Endothelial cell of umbilical vein (primary cell): ENCODE measurements around the gene OR2AE1. TPM values are rescaled to one million over a fixed set of nuclear protein-coding genes. Genes with fewer than 3 reads are reported as not detected.

Source experiments
- BruUV-seq: library from RNA; stranded (reverse); fragments of 400-500 nt; replicated peaks from 2 replicates; lab custom pipeline; 2021; lab: Mats Ljungman, UMichigan
- CTCF ChIA-PET: fragments of 300-600, 350-600 bp; sonication (Branson Sonifier 250); formaldehyde crosslinking; loops from one replicate; lab custom pipeline; 2021; ENCODE audit warnings: antibody characterized with exemption, inconsistent platforms; lab: Charles Lee
- POLR2A ChIA-PET: fragments of 300-600, 350-600 bp; sonication (Branson Sonifier 250); formaldehyde crosslinking; loops from one replicate; lab custom pipeline; 2021; ENCODE audit warnings: antibody characterized with exemption, inconsistent platforms; lab: Charles Lee
- DNase-seq: peaks from one replicate; pipeline ENCODE4 v3.0.0-alpha.2; 2011; ENCODE audit warnings: low read depth, low spot score
- FAIRE-seq: peaks from 2 replicates; lab custom pipeline; 2011; peaks lifted over from hg19 to GRCh38; lab: Jason Lieb, UNC
- H2AFZ ChIP-seq: 2 replicates; pipeline ENCODE4 v1.6.0; 2012; ENCODE audit warnings: low read depth, low read length, control low read depth, inconsistent platforms
- H3K27ac ChIP-seq: 2 replicates; pipeline ENCODE4 v1.5.1; 2011; ENCODE audit warnings: low read depth, mild to moderate bottlenecking, control low read depth, low read length, moderate library complexity; ENCODE audit not compliant: insufficient read depth
- H3K27me3 ChIP-seq, 2 experiments: 2 replicates each; pipeline versions ENCODE4 v1.6.0 to v1.6.1; 2011; ENCODE audit warnings: low read length in 2 of 2, mixed read lengths in 1 of 2; ENCODE audit not compliant: control insufficient read depth in 2 of 2, insufficient read depth in 2 of 2
- H3K36me3 ChIP-seq, 2 experiments: 2 replicates in 1 of 2; 3 replicates in 1 of 2; pipeline ENCODE4 v1.5.1; 2011; ENCODE audit warnings: low read length in 2 of 2, mild to moderate bottlenecking in 1 of 2, moderate library complexity in 1 of 2; ENCODE audit not compliant: control insufficient read depth in 2 of 2, insufficient read depth in 2 of 2; ENCODE audit errors: extremely low read depth in 1 of 2
- H3K4me1 ChIP-seq: 3 replicates; pipeline ENCODE4 v1.5.1; 2011; ENCODE audit warnings: mild to moderate bottlenecking, low read length; ENCODE audit not compliant: control insufficient read depth, insufficient read depth; ENCODE audit errors: extremely low read depth
- H3K4me2 ChIP-seq: 2 replicates; pipeline ENCODE4 v1.6.1; 2011; ENCODE audit warnings: low read length, control low read depth, mixed read lengths; ENCODE audit not compliant: insufficient read depth
- H3K4me3 ChIP-seq, 3 experiments: fragments of 200-600 bp in 1 of 3; sonication (generic), shearing (Covaris generic) in 1 of 3; replicated peaks in 1 of 3; 2 replicates each; pipeline ENCODE4 v1.5.1; 2011 to 2016; ENCODE audit warnings: control low read depth in 3 of 3, low read length in 3 of 3, mild to moderate bottlenecking in 2 of 3, inconsistent platforms in 1 of 3, low read depth in 1 of 3, moderate library complexity in 1 of 3; ENCODE audit not compliant: insufficient read depth in 1 of 3
- H3K79me2 ChIP-seq: 2 replicates; pipeline ENCODE4 v1.6.0; 2012; ENCODE audit warnings: low read length, inconsistent platforms; ENCODE audit not compliant: control insufficient read depth, insufficient read depth
- H3K9ac ChIP-seq: replicated peaks from 2 replicates; pipeline ENCODE3; 2011; ENCODE audit warnings: low read length, control low read depth; ENCODE audit not compliant: insufficient read depth; ENCODE audit errors: extremely low read depth
- H3K9me1 ChIP-seq: replicated peaks from 3 replicates; pipeline ENCODE4 v1.6.0; 2011; ENCODE audit warnings: mild to moderate bottlenecking, low read length; ENCODE audit not compliant: control insufficient read depth, insufficient read depth; ENCODE audit errors: extremely low read depth
- H3K9me3 ChIP-seq: replicated peaks from 2 replicates; pipeline ENCODE4 v1.5.1; 2012; ENCODE audit warnings: low read length, inconsistent platforms; ENCODE audit not compliant: control insufficient read depth, insufficient read depth
- H4K20me1 ChIP-seq: replicated peaks from 2 replicates; pipeline ENCODE3; 2011; ENCODE audit warnings: mild to moderate bottlenecking, low read length; ENCODE audit not compliant: control insufficient read depth, insufficient read depth; ENCODE audit errors: extremely low read depth
- EZH2 ChIP-seq: IDR thresholded peaks from 2 replicates; pipeline ENCODE4 v1.6.1; 2012; ENCODE audit warnings: borderline replicate concordance, low read depth, mild to moderate bottlenecking, moderate library complexity, low read length, inconsistent platforms; ENCODE audit not compliant: severe bottlenecking
- FOS ChIP-seq: IDR thresholded peaks from 2 replicates; pipeline ENCODE4 v1.6.1; 2011; ENCODE audit warnings: mild to moderate bottlenecking, low read length, moderate library complexity, borderline replicate concordance; ENCODE audit not compliant: insufficient read depth
- GATA2 ChIP-seq: IDR thresholded peaks from 2 replicates; pipeline ENCODE4 v1.7.0; 2011; ENCODE audit warnings: low read depth, mild to moderate bottlenecking, moderate library complexity, mixed read lengths, low read length; ENCODE audit not compliant: insufficient read length, insufficient read depth
- JUN ChIP-seq: IDR thresholded peaks from 2 replicates; pipeline ENCODE4 v1.6.1; 2011; ENCODE audit warnings: borderline replicate concordance, low read depth; ENCODE audit not compliant: insufficient read length, insufficient read depth
- MYC ChIP-seq: IDR thresholded peaks from one replicate; pipeline ENCODE4 v1.6.1; 2011; ENCODE audit warnings: mild to moderate bottlenecking, low read depth, low read length
- POLR2A ChIP-seq: IDR thresholded peaks from 2 replicates; pipeline ENCODE4 v1.6.1; 2012; ENCODE audit warnings: low read depth, mild to moderate bottlenecking, control low read depth, low read length
- POLR2AphosphoS5 ChIP-seq: IDR thresholded peaks from 2 replicates; pipeline ENCODE4 v1.6.1; 2012; ENCODE audit warnings: low read depth, mild to moderate bottlenecking, control low read depth, low read length, moderate library complexity; ENCODE audit not compliant: insufficient read depth
- dilution Hi-C: fragments of 300-500 bp; cut with MboI; formaldehyde crosslinking; loops from one replicate; pipeline ENCODE4 v1.15.0; 2019; ENCODE audit warnings: low sequenced_read_pairs; ENCODE audit not compliant: extremely low pct_ligation_motif_present
- intact Hi-C: fragments of 100-400 bp; cut with micrococcal nuclease; formaldehyde crosslinking; loops from one replicate; pipeline ENCODE4 v1.10.0; 2022
- polyA plus RNA-seq, 4 experiments: library from polyadenylated mRNA; depleted of rRNA in 3 of 4; stranded (reverse) in 3 of 4; unstranded in 1 of 4; fragments of >200 nt; gene quantifications; 2 replicates each; pipeline versions ENCODE4 v1.2.1 to v1.2.3, GENCODE V29; 2011 to 2012; ENCODE audit warnings: missing spikeins in 1 of 4
- total RNA-seq: library from RNA; stranded (reverse); gene quantifications from 2 replicates; pipeline ENCODE4 v1.2.3, GENCODE V29; 2021
- TF ChIP-seq, protein P1 (sequence below): IDR thresholded peaks from 2 replicates; pipeline ENCODE4 v1.6.1; 2011; ENCODE audit not compliant: insufficient read depth, insufficient read length
- TF ChIP-seq, protein P2 (sequence below), 2 donors: IDR thresholded peaks; 1 replicate in 1 of 2; 2 replicates in 1 of 2; pipeline ENCODE4 v1.5.1; 2011; ENCODE audit warnings: low read length in 2 of 2, mild to moderate bottlenecking in 2 of 2, moderate library complexity in 2 of 2, control low read depth in 1 of 2, inconsistent platforms in 1 of 2, low read depth in 1 of 2; ENCODE audit not compliant: insufficient read depth in 1 of 2; ENCODE audit errors: extremely low read depth in 1 of 2

OR2AE1 gene
- total and polyA plus RNA-seq, 2 donors (not counting 3 experiments of a cell fraction or from before 2014, with no cell fraction given): 0.18 TPM; not detected in 1

DNA sequence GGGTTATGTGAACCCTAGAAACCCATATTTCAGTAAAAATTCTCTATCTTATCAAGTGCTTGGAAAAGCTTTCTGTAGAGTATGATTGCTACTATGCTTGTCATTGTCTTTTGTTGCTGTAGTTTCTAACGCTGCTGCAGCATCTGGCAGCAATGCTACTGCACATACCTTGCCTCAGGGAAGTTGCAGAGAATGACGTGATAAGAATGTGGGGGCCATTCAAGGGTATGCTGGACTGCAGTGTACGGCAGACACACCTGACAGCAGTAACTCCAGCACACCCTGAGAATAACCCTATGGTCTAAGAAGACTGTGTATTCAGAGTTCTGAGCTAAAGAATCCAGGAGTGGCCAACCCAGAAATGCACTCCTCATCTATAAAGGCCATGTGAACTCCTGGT lies 22.0 kb upstream of the OR2AE1 start:
- TF ChIP-seq, protein P1, sequence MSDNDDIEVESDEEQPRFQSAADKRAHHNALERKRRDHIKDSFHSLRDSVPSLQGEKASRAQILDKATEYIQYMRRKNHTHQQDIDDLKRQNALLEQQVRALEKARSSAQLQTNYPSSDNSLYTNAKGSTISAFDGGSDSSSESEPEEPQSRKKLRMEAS: no peak
- TF ChIP-seq JUN: no peak
- TF ChIP-seq, protein P2, sequence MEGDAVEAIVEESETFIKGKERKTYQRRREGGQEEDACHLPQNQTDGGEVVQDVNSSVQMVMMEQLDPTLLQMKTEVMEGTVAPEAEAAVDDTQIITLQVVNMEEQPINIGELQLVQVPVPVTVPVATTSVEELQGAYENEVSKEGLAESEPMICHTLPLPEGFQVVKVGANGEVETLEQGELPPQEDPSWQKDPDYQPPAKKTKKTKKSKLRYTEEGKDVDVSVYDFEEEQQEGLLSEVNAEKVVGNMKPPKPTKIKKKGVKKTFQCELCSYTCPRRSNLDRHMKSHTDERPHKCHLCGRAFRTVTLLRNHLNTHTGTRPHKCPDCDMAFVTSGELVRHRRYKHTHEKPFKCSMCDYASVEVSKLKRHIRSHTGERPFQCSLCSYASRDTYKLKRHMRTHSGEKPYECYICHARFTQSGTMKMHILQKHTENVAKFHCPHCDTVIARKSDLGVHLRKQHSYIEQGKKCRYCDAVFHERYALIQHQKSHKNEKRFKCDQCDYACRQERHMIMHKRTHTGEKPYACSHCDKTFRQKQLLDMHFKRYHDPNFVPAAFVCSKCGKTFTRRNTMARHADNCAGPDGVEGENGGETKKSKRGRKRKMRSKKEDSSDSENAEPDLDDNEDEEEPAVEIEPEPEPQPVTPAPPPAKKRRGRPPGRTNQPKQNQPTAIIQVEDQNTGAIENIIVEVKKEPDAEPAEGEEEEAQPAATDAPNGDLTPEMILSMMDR (IDR thresholded peaks at IDR 0.05; ENCODE audit: extremely low read depth in 1 of 2, insufficient read depth in 1 of 2, low read depth in 1 of 2, low read length in 2 of 2): no peak
- no peak for TF ChIP-seq EZH2
- TF ChIP-seq GATA2: no peak
- TF ChIP-seq FOS: no peak
- no peak for TF ChIP-seq POLR2A
- no peak for TF ChIP-seq POLR2AphosphoS5
- no peak for TF ChIP-seq MYC
- Histone ChIP-seq H4K20me1 (no peaks in the 10 kb centered on the region), H3K79me2 (no peaks in the 10 kb centered on the region), H3K4me1 (no peaks in the 10 kb centered on the region), H3K9me3 (no peaks in the 10 kb centered on the region), H2AFZ (no peak overlapping the region), H3K27ac (no peak overlapping the region), H3K4me3 (no peak overlapping the region), H3K36me3 (peaks cover 9 to 12% of the 10 kb centered on the region in 2 experiments), H3K9me1 (no peaks in the 10 kb centered on the region), H3K27me3 (no peaks in the 10 kb centered on the region), H3K9ac (no peak overlapping the region), H3K4me2 (no peak overlapping the region)
- ChIA-PET POLR2A (no interaction called here), CTCF (no interaction called here)
- BruUV-seq: no TSS peak
- intact Hi-C loops: no loop called here
- DNase-seq (no peak), FAIRE-seq (no peak)
- dilution Hi-C loops: no loop called here
